HG03196 (cell line): ENCODE measurements around the gene CD2BP2.
"Not testable (repeated sequence)": the region's sequence is repeated elsewhere in the genome, so short reads cannot be mapped to it uniquely, and the experiment has no call there.

Source experiments
- ATAC-seq: cut with Tn5 transposase; IDR thresholded peaks from one replicate; pipeline ENCODE4 v1.9.1; 2021; ENCODE audit not compliant: unreplicated experiment

CD2BP2 gene

DNA sequence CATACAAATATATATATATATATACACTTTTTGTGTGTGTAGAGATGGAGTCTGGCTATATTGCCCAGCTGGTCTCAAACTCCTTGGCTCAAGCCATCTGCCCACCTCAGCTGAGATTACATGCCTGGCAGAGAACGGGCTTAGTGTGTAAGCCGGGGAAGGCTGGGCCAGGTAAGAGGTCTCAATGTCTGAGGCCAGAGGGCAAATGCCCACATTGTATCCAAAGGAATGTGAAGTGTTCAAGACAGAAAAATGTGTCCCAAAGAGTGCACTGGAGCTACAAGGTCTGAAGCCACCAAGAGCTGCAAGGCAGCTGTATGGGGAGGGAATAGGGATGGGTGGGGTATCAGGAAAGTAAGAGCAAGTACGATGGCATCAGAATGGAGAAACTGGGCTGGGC is 8.8 kb downstream of the CD2BP2 start:
- ATAC-seq: no peak

- not testable (repeated sequence) for ATAC-seq
Observed at GRCh38 chr16:30343491-30343820, 11.7 kb downstream of the CD2BP2 start.

DNA sequence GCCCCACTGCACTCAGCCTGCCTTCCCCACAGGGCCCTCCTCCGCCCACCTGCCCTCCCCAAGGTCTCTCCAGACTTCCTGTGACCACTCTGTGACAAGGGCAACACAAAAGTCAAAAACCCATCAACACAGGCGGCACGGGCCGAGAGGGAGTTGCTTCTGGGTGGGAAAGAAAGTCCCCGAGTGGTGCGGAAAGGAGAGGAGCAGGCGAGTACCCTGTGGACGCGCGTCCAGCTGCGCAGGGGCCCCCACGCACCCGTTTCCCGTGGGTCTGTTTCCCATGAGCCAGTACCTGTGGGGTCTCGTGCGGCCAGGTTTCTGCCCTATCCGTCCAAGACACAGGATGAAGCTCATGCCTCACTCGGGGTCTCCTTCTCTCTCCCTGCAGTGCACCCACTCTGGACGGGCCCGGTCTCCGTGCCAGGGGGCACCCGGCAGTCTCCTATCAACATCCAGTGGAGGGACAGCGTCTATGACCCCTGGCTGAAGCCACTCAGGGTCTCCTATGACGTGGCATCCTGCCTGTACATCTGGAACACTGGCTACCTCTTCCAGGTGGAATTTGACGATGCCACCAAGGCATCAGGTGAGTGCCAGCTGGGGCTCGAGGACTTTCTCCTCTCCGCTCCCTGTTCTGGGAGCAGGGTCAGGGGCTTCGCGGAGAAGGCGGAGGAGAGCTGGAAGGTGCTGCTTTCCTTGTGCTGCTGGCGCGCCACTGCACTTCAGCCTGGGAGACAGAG is 12.2 kb downstream of the CD2BP2 start:
- no peak for ATAC-seq

GRCh38 chr16:30341971-30342370 is 13.1 kb downstream of the CD2BP2 start:
- ATAC-seq: not testable (repeated sequence)

GRCh38 chr16:30340621-30341020 is 14.5 kb downstream of the CD2BP2 start:
- no peak for ATAC-seq

- not testable (repeated sequence) for ATAC-seq
Observed at GRCh38 chr16:30338715-30339114, 16.4 kb downstream of the CD2BP2 start.

DNA sequence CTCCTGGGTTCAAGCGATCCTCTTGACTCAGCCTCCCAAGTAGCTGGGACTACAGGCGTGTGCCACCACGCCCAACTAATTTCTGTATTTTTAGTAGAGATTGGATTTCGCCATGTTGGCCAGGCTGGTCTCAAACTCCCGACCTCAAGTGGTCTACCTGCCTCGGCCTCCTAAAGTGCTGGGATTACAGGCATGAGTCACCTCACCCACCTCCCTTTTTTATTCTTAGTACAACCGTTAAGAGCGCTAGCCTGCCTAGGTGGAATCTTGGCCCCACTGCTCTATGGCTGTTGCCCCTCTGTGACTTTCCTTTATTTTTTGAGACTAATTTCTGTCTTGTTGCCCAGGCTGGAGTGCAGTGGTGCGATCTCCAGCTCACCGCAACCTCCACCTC is 17.1 kb downstream of the CD2BP2 start:
- not testable (repeated sequence) for ATAC-seq

DNA sequence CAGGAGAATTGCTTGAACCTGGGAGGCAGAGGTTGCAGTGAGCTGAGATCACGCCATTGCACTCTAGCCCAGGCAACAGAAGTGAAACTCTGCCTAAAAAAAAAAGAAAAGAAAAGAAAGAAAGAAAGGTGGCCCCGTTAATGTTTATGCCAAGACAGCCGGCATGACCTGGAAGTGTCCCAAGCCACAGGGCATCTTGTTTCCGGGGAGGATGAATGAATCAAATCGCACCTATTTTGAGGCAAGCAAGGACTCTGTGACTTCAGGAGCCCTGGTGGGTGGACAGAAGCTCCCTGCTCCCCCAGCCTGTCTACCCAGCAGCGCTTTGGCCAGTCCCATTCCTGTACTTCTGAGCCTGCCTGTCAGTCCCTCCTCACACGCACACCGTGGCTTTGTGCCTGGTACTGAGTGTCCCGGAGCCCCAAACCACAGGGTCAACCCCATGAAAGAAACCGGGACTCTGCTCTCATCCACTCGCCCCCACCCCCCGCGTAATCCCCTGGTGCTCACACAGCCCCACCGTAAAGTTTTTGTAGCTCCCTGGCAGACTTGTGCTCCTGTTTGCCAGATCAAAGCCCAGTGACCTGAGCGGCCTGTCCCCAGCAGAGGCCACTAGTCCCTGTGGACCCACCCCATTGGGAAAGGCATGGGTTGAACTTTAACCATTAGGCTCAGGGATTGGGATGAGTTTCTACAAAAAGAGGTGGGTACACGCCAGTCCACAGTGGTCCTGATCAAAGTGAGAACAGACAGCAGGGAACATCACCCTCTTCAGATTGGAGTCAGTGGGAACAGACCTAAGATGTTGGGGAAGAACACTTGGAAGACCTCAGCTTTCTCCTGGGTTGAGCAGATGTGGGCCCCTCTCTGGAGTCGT is 19.3 kb downstream of the CD2BP2 start:
- ATAC-seq: peak; percentile 24

GRCh38 chr16:30335028-30335597 is 20.0 kb downstream of the CD2BP2 start:
- peak; percentile 81 for ATAC-seq

GRCh38 chr16:30334473-30334989 is 20.6 kb downstream of the CD2BP2 start:
- ATAC-seq: peak; percentile 84

DNA sequence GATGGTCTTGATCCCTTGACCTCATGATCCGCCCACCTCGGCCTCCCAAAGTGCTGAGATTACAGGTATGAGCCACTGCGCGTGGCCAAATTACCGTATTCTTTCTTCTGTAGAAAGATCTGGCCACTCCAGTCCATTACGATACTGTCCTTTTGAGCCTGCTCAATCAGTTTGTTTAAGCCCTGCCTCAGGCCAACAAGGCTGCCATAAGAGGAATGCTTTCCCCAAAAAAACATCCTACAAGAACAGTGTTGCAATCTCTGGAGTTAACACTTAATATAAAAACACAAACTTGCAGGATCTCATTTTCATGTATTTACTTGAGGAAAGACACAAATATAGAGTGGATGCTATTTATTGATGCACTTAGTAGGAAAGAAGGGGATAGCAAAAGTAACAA is 30.9 kb downstream of the CD2BP2 start:
- not testable (repeated sequence) for ATAC-seq

- ATAC-seq: not testable (repeated sequence)
Observed at GRCh38 chr16:30318647-30319046, 36.5 kb downstream of the CD2BP2 start.

GRCh38 chr16:30310937-30311336 is 44.2 kb downstream of the CD2BP2 start:
- not testable (repeated sequence) for ATAC-seq

- ATAC-seq: not testable (repeated sequence)
Observed at GRCh38 chr16:30309255-30309654, 45.9 kb downstream of the CD2BP2 start.
